Measurements from ENCODE around the gene FGF3. TPM values are rescaled to one million over a fixed set of nuclear protein-coding genes. Genes with fewer than 3 reads are reported as not detected.

The FGF3 gene
- total RNA-seq, 2 experiments from 2014 or later, result not detected

GRCh38 chr11:69799097-69799496 lies 20.1 kb downstream of the FGF3 start:
- no peaks in the 10 kb centered on the region for H3K9me3 Mint-ChIP-seq
- H3K27ac Mint-ChIP-seq, result no peak overlapping the region
- H3K27me3 ChIP-seq (ENCODE audit: control insufficient read depth in 1 of 2, insufficient read depth in 2 of 2, low read length in 2 of 2), result peaks cover 0 to 4% of the 10 kb centered on the region in 2 experiments
- peaks cover 0 to 22% of the 10 kb centered on the region in 2 experiments for H3K9me3 ChIP-seq (ENCODE audit: control insufficient read depth in 1 of 2, insufficient read depth in 1 of 2, low read length in 2 of 2)
- intact Hi-C loops (cut with DNase I, micrococcal nuclease), result no loop called here
- H3K27ac ChIP-seq (ENCODE audit: low read depth in 1 of 2, low read length in 2 of 2), result no peak overlapping the region
- ChIA-PET CTCF (no interaction called here), POLR2A (no interaction called here)
- H3K4me3 ChIP-seq (ENCODE audit: low read length), result no peak overlapping the region
- H3K4me3 Mint-ChIP-seq, result no peak overlapping the region
- H3K36me3 ChIP-seq (ENCODE audit: insufficient read depth, low read length), result no peaks in the 10 kb centered on the region
- no peak for DNase-seq
- H3K36me3 Mint-ChIP-seq (ENCODE audit: low read depth), result no peaks in the 10 kb centered on the region
- no peak for TF ChIP-seq CTCF (IDR thresholded peaks at IDR 0.05)
- no peaks in the 10 kb centered on the region for H3K4me1 Mint-ChIP-seq (ENCODE audit: low read depth)
- ATAC-seq (ENCODE audit: poor library complexity), result no peak
- no peaks in the 10 kb centered on the region for H3K27me3 Mint-ChIP-seq
- H3K4me1 ChIP-seq (ENCODE audit: insufficient read depth, low read length), result no peaks in the 10 kb centered on the region

GRCh38 chr11:69797737-69798528 lies 21.3 kb downstream of the FGF3 start:
- Mint-ChIP-seq H3K4me3 (no peak overlapping the region), H3K27me3 (no peaks in the 10 kb centered on the region), H3K9me3 (no peaks in the 10 kb centered on the region), H3K4me1 (ENCODE audit: low read depth) (no peaks in the 10 kb centered on the region), H3K27ac (no peak overlapping the region), H3K36me3 (ENCODE audit: low read depth) (no peaks in the 10 kb centered on the region)
- ATAC-seq (ENCODE audit: poor library complexity) (no peak), DNase-seq (no peak)
- POLR2A ChIA-PET, result no interaction called here
- Histone ChIP-seq H3K9me3 (ENCODE audit: control insufficient read depth in 1 of 2, insufficient read depth in 1 of 2, low read length in 2 of 2) (peaks cover 0 to 22% of the 10 kb centered on the region in 2 experiments), H3K4me1 (ENCODE audit: insufficient read depth, low read length) (no peaks in the 10 kb centered on the region), H3K36me3 (ENCODE audit: insufficient read depth, low read length) (no peaks in the 10 kb centered on the region), H3K27ac (ENCODE audit: low read depth in 1 of 2, low read length in 2 of 2) (no peak overlapping the region), H3K4me3 (ENCODE audit: low read length) (no peak overlapping the region), H3K27me3 (ENCODE audit: control insufficient read depth in 1 of 2, insufficient read depth in 2 of 2, low read length in 2 of 2) (peaks cover 0 to 4% of the 10 kb centered on the region in 2 experiments)
- intact Hi-C loops (cut with DNase I, micrococcal nuclease), result no loop called here
- TF ChIP-seq CTCF (IDR thresholded peaks at IDR 0.05), result no peak
- CTCF ChIA-PET, result no interaction called here

- Histone ChIP-seq H3K36me3 (ENCODE audit: insufficient read depth, low read length) (no peaks in the 10 kb centered on the region), H3K4me3 (ENCODE audit: low read length) (no peak overlapping the region), H3K27ac (ENCODE audit: low read depth in 1 of 2, low read length in 2 of 2) (no peak overlapping the region), H3K27me3 (ENCODE audit: control insufficient read depth in 1 of 2, insufficient read depth in 2 of 2, low read length in 2 of 2) (peaks cover 0 to 4% of the 10 kb centered on the region in 2 experiments), H3K9me3 (ENCODE audit: control insufficient read depth in 1 of 2, insufficient read depth in 1 of 2, low read length in 2 of 2) (peaks cover 0 to 22% of the 10 kb centered on the region in 2 experiments), H3K4me1 (ENCODE audit: insufficient read depth, low read length) (no peaks in the 10 kb centered on the region)
- no peak for TF ChIP-seq CTCF (IDR thresholded peaks at IDR 0.05)
- Mint-ChIP-seq H3K27me3 (no peaks in the 10 kb centered on the region), H3K4me3 (no peak overlapping the region), H3K27ac (no peak overlapping the region), H3K9me3 (no peaks in the 10 kb centered on the region), H3K4me1 (ENCODE audit: low read depth) (no peaks in the 10 kb centered on the region), H3K36me3 (ENCODE audit: low read depth) (no peaks in the 10 kb centered on the region)
- CTCF ChIA-PET, result no interaction called here
- ATAC-seq (ENCODE audit: poor library complexity) (no peak), DNase-seq (no peak)
- intact Hi-C loops (cut with DNase I, micrococcal nuclease), result no loop called here
- POLR2A ChIA-PET, result no interaction called here
Measured at GRCh38 chr11:69797156-69797555, 22.1 kb downstream of the FGF3 start.

All from CD4-positive, alpha-beta T cell (primary cell).